Activated CD8-positive, alpha-beta memory T cell treated with anti-CD3 and anti-CD28 coated beads, Interleukin-2, amount 50 U/mL, for 1 hour (primary cell): ENCODE data around the gene SLC41A3.
"Not testable (repeated sequence)": the region's sequence is repeated elsewhere in the genome, so short reads cannot be mapped to it uniquely, and the experiment has no call there.

Experiments
- DNase-seq: peaks from one replicate; pipeline ENCODE4 v3.0.0-alpha.2; 2020; ENCODE audit errors: extremely low read depth

SLC41A3 gene

DNA sequence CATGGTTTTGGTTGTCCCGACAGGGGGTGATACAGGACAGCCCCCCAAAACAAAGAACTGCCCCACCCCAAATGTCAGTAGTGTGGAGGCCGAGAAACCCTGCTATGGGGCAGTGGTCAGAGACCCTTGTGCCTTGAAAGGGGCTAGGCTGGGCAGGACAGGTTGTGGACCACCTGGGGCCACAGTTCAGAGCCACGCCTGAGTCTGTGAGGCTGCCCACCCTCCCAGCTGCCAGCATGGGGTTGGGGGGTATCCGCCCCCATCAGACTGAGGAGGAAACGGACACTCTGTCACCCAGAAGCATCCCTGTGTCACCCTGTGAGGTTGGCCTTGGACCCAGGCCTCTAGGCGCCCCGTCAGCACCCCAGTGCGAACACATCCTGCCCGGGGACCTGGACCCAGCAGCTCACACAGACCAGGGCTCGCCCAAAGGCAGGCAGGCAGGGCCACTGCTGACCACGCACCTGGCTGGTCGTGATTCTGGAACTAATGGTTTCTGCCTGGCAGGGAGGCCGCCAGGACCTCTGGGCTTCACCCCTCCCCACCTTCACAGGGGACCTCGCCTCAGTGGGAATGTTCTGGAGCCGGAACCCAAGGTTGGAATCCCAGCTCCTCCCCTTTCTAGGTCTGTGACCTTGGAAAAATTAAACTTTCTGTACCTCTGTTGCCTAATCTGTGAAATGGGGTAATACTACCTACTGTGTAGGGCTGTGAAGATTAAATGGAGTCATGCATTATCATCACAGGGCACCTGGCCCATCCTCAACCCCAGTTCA is 1.4 kb downstream of the SLC41A3 start:
- DNase-seq, result no peak

DNA sequence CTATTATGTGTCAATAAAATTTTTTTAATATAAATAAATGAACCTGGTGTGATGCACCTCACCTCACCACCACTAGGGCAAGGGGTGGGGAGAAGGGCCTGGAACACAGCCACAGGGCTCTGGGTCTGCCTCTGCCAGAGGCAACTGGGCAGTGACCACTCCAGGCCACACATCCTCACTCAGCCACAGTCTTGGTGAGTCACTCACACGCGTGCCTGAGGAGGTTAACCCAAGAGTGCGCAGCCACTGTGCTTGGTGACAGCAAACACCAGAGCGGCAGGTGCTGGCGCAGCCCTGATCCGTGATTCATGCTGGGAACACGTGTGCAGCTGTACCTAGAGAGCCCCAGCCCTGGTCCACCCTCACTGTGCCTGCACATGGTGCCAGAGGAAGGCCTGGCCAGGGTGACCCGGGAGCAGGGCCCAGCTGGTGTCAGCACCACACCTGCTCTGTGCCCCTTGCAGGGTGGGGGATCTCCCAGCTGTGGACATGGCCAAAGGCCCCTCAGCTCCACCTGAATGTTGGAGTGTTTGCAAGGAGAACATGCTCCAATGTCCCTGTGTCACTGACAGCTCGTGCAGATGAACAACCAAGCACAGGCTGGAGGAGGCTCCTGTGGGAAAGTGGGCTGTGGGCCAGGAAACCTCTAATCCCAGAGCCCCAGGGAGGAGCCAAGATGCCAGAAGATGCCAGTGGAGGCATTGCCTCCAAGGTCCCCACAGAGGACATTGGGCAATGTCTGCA is 2.1 kb downstream of the SLC41A3 start:
- no peak for DNase-seq

DNA sequence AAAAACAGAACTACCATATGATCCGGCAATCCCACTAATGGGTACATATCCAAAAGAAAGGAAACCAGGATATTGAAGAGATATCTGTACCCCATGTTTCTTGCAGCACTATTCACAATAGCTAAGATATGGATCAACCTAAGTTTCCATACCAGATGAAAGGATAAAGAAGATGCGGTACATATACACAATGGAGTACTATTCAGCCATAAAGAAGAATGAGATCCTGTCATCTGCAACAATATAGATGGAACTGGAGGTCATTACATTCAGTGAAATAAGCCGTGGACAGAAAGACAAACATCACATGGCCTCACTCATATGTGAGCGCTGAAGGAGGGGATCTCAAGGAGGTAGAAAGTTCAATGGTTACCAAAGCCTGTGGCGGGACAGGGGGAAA is 3.0 kb downstream of the SLC41A3 start:
- no peak for DNase-seq

DNA sequence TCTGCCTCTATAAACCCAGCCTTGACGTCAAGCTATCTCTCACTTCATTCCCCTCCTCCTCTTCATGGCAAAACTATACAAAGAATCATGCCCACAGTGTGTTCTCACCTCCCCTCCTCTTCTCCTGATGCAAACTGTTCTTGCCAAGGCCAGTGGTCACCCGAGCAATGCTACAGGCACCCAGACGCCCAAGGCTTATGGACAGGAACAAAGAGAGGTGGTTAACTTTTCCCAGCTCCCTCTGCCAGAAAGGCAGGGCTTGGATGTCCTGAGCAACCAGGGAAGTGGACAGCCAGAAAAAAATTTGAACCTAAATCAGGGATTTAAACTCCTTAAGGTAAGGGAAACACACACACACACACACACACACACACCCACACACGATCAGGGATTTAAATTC is 5.1 kb downstream of the SLC41A3 start:
- no peak for DNase-seq

DNA sequence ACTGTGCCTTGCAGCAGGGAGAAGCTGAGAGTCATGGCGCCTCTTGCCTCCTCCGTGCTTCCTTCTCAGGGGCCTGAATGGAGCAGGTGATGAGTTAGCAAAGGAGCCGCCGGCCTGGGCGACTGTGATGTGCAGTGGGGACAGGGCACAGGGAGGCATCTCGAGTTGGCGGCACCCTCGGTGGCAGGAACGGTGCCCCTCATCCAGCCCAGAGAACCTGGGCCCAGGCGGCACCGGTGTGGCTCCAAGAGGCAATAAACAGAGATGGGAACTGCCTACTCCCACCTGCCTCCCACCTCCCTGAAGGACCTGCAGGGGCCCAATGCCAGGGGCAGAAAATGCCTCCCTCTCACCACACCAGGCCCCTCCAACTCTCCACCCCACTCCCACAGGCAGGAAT is 6.2 kb downstream of the SLC41A3 start:
- no peak for DNase-seq

DNA sequence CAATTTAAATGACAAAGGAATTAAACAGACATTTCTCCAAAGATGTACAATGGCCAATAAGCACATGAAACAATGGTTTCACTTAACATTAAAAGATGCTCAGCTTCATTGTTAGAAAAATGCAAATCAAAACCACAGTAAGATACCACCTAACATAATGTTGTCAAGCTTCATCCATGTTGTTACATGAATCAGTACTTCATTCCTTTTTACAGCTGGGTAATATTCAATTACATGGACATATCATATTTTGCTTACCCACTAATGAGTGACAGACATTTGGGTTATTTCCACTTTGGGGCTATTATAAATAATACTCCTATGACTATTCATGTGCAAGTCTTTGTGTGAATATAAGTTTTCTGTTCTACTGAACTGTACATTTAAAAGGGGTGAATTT is 7.8 kb downstream of the SLC41A3 start:
- DNase-seq, result no peak

DNA sequence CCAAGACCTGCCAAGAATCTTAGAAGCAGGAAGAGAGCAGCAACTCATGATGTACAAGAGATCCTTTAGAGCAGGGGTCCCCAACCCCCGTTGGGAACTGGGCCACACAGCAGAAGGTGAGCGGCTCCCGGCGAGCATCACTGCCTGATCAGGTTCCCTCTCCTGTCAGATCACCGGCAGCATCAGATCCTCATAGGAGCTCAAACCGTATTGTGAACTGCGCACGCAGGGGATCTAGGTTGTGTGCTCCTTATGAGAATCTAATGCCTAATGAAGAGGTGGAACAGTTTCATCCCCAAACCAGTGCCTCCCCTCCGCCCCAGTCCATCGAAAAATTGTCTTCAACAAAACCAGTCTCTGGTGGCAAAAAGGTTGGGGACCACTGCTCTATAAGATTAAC is 13.8 kb downstream of the SLC41A3 start:
- DNase-seq, result no peak

DNA sequence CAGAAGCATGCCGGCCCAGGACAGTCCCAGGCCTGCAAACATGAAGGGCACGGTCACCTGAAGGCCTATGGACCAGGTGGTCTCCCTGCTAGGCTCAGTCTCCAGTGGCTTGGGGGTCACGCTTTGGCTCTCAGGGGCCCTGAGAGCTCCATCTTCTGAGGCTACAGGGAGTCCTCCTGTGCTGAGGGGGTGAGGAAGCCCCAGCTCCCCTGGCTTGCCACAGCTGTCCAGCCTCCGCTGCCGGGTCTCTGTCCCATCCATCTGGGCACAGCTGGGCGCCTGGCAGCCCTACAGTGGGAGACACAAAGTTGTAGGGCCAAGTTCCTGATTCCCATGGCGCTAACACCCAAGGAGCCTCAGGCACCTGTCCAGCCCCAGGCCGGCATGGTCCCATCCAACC is 16.0 kb downstream of the SLC41A3 start:
- DNase-seq, result no peak

DNA sequence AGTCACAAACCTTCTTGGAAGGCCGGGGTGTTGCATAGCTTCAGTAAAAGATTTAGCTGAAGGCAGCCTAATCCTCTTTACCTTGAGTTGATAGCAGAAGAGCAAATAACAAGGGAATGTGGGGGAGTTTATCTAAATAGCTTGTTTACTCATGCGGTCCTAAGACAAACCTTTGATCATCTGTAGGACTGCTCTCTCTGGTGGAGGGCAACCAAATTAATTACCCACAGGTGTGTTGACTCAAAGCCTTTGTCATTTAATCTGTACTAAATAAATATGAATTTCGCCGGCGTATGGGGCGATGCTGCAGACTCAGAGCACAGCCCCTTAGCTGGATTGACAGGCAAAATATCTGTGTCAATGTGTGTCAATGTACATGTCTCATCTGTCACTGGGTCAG is 17.2 kb downstream of the SLC41A3 start:
- DNase-seq, result not testable (repeated sequence)

DNA sequence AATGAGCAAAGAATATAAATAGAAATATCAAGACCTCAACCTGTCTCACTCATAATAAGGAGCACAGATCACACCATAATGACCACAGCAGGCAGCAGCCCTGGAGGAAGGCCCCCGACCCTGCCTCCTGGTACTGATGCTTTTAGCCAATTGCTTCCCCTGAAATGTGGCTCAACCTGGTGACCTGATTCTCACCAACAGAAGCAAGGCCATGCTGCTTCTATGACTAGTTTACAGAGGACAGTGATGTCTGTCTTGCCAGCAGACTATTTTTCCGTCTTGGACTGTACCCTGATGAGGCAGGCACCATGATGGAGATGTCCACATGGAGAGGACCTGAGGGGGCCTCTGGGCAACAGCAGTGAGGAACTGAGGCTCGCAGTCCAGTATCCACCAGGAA is 18.0 kb downstream of the SLC41A3 start:
- DNase-seq, result no peak

DNA sequence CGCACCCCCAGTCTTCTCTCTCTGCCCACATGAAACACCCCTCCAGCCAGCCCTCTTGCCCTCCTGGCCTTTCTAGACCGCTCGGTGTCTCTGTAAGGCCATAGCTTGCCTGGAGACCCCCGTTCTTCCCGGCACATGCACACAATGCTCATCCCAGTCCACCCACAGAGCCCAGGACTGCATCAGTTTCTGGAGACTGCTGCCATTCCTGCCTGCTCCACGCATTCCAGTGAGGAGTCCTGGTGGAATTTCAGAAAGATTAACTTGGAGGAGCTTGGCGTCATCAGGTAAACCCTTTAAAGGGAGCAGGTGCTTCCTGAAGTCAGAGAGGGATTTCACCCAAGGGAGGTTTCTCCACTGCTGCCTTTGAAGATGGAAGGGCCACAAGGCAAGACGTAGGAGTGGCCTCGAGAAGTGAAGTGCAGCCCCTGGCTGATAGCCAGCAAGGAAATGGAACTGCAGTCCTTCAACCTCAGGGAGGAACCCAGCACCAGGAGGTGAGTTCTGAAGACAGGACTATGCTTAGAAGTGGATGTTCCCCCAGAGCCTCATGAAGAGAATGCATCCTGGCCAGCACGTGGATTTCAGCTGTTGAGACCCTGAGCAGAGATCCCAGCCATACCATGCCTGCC is 19.2 kb downstream of the SLC41A3 start:
- DNase-seq, result no peak

DNA sequence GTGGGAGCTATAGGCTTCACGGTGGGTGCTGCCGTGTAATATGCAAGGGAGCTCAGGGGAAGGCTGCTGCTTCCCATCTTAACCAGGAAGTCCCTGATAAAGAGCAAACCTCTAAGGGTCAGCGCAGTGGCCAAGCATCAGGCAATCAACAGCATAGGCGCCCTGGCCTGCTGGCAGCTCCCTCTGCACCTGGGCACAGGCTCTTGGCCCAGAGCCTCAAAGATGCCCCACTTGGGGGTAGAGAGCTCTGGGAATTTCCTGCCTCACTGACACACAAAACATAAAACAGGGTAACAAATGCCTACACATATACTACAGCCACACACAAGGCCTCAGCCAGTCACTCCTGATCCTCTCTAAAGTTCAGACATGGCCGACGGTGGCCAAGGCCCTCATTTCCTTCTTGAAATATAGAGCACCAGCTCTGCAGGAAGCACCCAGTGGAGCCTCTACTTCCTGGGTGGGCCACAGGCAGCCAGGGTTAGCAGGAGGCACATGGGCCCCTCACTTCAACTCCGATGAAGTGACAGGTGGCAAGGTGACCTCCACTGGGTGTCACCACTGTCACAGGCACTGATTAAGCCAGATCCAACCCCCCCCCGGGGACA is 20.5 kb downstream of the SLC41A3 start:
- DNase-seq, result no peak

DNA sequence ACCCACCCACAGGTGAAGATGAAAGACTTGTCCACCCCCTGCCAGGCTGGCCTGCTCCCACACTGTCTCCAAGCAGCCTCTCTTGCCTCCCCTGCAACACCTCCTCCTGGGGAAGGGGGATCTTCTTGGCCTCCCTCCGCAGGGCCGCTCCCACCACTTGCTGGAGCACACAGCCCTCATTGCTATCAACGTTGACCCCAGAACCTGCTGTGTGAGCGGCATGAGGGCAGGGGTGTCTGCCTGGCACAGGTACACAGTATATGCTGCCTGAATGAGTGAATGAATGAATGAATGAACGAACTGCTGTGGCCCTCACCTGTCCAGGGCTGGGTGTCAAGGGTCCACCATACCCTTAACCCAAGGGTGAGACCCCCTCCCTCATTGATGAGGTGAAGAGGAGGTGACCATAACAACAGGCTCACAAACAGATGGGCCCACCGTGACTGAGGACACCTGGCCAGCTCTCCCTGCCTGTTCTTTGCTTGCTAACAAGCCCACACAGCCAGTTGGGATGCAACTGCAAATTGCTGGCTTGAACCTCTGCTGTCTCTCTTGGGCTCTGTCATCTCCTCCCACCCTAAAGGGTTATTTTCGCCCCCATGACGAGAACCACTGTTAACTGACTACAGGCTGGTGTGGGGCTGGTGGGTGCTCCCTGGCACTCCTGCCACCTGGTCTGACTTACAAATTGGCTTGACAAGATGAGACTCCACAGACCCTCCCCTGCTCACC is 22.5 kb downstream of the SLC41A3 start:
- DNase-seq, result no peak

DNA sequence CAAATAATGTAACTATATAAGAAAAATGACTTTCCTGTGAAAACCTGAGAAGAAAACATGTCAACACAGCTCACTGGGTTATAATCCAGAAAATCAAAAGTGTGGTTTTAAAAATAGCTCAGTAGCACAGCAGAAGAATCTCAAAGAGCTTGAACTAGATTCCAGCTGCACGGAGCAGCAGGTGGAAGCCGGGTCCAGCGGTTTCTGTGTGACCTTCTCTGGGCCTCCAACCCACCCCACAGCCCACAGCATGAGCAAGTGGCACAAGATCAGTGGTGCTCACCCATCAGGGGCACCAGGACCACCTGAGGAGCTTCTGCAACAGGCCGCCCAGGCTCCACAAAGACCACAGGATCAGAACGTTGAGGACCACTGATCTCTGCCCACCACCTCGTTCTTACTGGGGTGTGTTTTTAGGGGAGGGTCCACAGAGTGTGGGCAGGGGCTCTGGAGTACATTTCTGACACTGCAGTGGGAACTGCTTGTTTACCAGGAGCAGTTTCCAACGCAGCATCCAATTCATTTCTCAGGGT is 23.2 kb downstream of the SLC41A3 start:
- DNase-seq, result no peak

DNA sequence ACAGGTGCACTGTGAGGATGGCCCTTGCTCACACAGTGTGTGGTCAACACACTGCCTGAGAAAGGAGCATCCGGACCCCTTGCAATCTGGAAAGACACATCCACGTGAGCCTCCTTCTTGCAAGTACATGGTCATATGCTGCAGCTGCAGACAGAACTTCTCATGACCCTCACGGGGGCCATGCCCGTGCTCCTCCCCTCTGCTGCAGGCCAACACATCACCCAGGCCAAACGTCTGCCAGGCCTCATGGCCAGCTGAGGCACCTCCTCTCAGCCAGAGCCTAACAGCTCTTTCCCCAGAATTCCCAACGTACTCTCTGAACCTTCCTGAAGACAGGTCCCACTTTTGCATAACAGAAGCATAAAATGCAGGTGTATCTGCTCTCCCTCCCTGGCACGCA is 25.3 kb downstream of the SLC41A3 start:
- DNase-seq, result no peak

DNA sequence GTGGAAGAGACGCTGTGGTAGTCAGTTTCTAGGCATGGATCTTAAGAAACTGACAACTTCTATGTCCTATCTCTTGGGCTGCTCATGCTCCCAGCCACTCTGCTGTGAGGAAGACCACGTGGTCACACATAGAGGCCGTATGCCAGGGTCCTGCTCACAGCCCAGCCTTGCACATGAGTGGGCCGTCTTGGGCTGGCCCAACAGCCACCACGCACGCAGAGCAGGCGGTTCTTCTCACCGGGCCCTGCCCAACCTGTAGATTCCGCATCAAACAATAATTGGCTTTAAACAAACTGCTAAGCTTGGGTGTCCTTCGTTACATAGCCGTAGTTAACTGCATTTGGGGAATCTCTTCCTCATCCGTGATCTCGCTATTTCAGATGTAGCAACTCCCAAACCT is 26.0 kb downstream of the SLC41A3 start:
- no peak for DNase-seq

DNA sequence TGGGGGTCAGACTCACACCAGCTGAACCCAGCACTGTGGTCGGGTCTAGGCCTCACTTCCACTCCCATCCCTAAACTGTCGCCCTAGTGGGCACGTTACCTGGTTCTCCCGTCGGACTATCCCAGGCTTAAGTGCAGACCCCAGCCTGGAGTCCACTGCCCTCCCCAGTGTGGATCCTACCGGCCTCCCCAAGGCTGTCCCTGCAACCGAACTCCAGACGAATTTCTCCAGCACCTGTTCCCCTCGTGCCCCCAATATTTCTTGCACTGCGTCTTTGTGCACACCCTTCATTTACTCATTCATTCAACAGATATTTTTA is 26.5 kb downstream of the SLC41A3 start:
- DNase-seq, result no peak

DNA sequence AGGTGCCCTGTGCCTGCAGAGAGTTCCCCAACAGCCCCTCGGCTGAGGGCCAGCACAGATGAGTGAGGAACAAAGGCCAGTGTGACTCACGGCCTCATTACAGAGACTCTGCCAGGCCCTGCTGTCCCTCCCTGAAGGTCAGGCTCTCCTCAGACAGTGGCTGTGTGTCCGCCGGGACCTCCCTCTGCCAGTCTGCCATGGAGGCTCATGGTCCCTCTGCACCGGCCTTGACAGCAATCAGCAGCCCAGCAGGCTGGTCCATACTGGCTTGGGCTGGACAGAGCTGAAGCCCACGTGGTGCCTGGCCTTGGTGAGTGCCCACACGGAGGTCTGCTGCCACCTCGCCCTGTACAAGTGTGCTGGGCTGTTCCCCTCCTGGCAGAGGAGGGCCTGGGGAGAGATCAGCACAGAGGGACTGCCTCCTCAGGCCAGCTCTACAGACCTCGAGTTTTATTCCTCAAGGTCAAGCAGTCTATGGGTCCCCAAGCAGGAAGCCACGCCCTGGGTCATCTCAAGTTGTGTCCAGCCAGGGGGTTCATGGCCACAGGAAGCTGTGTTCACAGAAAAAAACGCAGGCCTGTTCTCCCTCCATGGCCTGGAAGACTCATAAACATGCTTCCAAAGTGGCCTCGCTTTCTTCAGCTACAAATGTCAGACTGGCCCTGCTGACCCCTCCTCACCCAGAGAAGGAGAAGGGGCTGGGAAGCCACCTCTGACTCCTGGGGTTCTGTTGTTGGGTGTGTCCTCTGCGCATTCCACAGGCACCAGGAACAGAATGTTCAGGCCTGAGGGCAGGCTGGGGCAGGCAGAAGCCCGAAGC is 27.0 kb downstream of the SLC41A3 start:
- DNase-seq, result no peak

DNA sequence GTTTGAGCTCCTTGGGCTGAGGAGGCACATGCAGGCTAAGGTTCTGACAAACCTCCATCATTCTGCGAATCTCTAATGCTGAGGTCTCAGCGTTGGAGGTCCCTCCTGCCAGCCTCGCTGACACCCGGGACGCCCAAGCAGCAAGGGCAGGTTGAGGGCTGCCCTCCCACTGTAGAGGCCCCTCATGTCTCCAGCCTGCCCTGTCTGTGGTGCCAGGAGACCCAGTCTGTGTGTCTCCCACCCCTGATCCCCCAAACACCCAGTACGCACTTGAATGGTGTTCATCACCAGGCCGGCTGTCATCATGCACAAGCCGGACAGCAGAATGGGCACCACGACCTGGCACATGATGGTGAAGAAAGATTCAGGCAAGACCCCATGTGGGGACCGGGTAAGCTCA is 27.8 kb downstream of the SLC41A3 start:
- no peak for DNase-seq

DNA sequence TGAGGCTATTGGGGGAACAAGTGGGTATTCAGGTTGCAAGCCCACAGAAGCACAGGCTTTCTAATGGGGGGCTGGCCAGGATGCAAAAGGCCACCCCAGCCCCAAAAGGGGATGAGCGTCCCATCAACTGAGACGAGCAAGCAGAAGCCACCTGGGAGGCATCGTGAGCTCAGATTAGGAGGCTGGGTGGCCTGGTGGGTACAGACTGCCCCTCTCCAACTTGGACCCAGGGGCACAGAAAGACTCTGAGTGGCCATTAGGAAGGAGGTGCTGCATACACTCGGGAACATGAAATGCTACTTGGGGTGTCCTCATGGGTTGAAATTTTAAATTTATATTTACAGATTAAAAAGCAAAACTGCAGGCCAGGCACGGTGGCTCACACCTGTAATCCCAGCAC is 29.1 kb downstream of the SLC41A3 start:
- DNase-seq, result no peak
